ES-I3 (cell line): Measurements from ENCODE around the gene ATP11B.
"Not testable (repeated sequence)": the region's sequence is repeated elsewhere in the genome, so short reads cannot be mapped to it uniquely, and the experiment has no call there.

Experiments
- H3K36me3 ChIP-seq: 2 replicates; pipeline ENCODE4 v1.6.1; 2013; ENCODE audit warnings: mild to moderate bottlenecking, low read length, control low read depth, moderate library complexity; ENCODE audit not compliant: insufficient read depth
- H3K4me1 ChIP-seq: 2 replicates; pipeline ENCODE4 v1.6.1; 2013; ENCODE audit warnings: mild to moderate bottlenecking, control low read depth, low read length; ENCODE audit not compliant: insufficient read depth
- H3K9ac ChIP-seq: 2 replicates; pipeline ENCODE4 v1.6.1; 2013; ENCODE audit warnings: low read depth, mild to moderate bottlenecking, low read length, moderate library complexity
- H3K9me3 ChIP-seq: 2 replicates; pipeline ENCODE4 v1.6.1; 2013; ENCODE audit warnings: mild to moderate bottlenecking, low read length, moderate library complexity; ENCODE audit not compliant: control insufficient read depth, insufficient read depth

The ATP11B gene

DNA sequence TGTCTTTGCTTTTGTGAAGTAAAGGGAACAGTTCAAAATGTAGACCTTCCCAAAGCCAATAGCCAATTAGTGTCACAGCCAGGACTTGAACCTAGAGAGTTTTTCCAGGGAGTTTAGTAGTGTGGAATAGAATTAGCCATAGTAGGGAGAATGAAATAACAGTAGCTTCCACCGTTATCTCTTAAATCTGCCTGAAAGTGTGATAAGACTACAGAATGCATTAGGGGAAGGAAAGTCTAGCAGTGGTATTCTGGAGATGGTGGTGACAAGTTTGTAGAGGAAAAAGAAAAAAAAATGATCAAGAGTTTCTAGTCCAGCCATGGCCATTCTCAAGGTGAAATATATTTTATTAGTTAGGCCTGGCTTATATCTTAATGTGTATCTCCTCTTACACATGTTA, 13.8 kb downstream of the ATP11B start:
- no peak overlapping the region for H3K9ac ChIP-seq
- H3K4me1 ChIP-seq = peaks cover 11% of the 10 kb centered on the region; the same call in 1 of the 2 replicates
- no peaks in the 10 kb centered on the region for H3K9me3 ChIP-seq
- no peaks in the 10 kb centered on the region for H3K36me3 ChIP-seq

DNA sequence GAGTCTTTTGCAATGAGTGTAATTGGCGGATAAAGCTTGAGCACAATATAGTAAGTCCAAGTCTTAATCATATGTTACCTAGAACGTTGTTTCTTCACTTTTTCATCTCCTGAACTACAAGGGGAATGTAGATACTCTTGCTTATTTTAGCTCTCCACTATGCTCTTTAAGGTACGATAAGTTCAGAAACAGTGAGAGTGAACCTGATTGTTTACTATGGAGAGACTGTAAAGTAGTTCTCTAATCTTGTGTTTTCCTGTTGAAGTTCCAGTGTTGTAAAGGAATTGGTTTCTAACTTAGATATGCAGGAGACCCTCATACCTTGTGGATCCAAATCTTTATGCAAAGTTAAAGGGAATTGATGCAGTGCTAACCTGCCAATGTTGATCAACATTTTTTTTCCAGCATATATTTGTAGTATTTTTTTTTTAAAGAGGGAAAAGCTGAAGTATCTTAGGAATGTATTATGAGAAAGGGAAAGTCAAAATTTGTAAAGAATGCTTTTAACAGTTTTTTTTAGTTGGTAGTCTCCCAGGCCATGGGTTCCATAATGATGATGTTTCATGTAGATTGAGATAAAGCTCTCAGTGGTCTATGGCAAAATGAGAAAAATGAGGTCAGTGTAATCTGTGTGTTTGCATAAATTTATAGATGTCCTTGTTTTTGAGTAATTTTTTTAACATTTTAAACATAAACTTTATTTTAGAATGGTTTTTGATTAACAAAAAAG, 14.9 kb downstream of the ATP11B start:
- Histone ChIP-seq H3K36me3 (no peaks in the 10 kb centered on the region), H3K9ac (no peak overlapping the region), H3K9me3 (no peaks in the 10 kb centered on the region), H3K4me1 (peaks cover under 1% of the 10 kb centered on the region; the same call in 1 of the 2 replicates)

DNA sequence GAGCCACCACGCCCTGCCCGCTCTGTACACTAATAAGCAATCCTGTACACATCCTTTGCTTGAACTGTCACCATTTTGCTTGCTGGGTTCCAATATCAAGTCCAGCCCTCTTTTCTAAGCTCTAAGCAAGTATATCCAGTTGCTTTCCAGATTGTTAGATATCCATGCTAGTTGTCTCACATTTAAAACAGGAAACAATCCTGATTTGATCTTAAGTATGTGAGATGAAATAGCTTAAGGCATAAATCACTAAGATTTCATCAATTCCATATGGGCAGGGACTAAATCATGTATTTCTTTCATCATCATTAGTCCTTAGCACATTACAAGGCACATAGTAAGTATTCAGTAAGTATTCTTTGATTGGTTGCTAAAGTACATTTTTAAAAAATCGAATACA, 16.2 kb downstream of the ATP11B start:
- Histone ChIP-seq H3K9ac (no peak overlapping the region), H3K4me1 (no peaks in the 10 kb centered on the region), H3K36me3 (no peaks in the 10 kb centered on the region), H3K9me3 (no peaks in the 10 kb centered on the region)

DNA sequence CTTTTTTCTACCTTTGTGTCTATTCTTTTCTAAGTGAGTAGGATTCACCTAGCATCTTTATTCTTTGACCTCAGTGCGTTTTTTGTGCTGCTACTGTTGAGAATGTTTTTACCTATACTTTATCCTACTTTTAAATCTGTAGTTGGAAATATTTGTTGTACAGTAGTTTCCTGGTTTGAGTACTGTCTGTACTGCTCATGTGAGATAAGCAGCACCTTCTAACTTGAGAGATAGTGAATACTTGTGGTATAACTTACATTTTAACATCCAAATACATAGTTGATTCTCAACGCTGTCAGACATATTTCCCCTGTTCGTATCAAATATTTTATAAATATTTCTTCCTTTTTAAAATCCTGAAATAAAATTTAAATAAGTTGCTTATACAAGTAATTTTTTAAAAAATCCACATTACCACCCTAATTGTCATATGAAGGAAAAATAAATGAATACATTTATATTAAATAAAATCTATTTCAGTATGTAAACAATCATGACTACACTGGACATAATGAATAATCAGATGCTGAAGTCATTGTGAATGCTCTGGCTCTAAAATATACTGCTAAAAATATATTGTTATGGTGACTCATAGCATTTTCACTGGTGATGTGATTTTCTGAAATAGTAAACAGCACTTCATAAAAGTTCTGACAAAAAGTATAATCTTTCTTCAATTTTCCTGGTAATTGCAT, 17.4 kb downstream of the ATP11B start:
- Histone ChIP-seq H3K9me3 (no peaks in the 10 kb centered on the region), H3K9ac (no peak overlapping the region), H3K4me1 (no peaks in the 10 kb centered on the region; the same call in 1 of the 2 replicates), H3K36me3 (no peaks in the 10 kb centered on the region)

DNA sequence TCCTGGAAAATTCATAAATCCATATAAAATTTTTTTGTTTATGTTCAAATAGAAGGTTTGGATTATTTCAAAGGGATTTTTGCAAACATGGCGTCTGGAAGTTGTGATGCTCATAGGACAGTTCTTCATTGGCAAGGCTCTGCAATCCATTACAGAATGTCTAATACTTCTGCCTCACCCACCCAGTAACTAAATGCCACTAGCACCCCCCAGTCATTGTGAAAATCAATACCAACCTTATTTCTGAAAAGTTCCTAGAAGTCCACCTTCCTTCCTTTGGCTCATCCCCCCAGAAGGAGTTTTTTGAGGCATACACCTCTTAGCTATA, 17.9 kb downstream of the ATP11B start:
- Histone ChIP-seq H3K9me3 (no peaks in the 10 kb centered on the region), H3K4me1 (no peaks in the 10 kb centered on the region; the same call in 1 of the 2 replicates), H3K36me3 (no peaks in the 10 kb centered on the region), H3K9ac (no peak overlapping the region)

DNA sequence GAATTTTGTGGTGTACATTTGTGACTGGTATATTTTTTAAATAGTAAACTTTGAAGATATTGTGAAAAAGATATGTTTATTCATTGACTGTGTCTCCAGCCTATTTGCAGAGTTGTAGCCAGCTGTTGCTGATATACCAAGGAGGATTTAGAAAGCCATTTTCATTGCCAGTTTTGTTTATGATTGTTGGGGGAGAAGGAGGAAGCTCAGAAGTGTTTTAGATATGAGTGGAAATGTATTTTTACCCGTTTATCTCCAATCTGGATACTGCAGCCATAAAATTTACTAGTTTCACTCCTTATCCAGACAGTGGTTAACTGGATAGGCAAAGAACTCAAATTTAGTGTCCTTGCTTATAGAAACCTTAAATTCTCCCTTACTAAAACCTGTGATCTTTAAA, 18.8 kb downstream of the ATP11B start:
- no peaks in the 10 kb centered on the region for H3K9me3 ChIP-seq
- no peaks in the 10 kb centered on the region; the same call in 1 of the 2 replicates for H3K4me1 ChIP-seq
- H3K9ac ChIP-seq = no peak overlapping the region
- no peaks in the 10 kb centered on the region for H3K36me3 ChIP-seq

DNA sequence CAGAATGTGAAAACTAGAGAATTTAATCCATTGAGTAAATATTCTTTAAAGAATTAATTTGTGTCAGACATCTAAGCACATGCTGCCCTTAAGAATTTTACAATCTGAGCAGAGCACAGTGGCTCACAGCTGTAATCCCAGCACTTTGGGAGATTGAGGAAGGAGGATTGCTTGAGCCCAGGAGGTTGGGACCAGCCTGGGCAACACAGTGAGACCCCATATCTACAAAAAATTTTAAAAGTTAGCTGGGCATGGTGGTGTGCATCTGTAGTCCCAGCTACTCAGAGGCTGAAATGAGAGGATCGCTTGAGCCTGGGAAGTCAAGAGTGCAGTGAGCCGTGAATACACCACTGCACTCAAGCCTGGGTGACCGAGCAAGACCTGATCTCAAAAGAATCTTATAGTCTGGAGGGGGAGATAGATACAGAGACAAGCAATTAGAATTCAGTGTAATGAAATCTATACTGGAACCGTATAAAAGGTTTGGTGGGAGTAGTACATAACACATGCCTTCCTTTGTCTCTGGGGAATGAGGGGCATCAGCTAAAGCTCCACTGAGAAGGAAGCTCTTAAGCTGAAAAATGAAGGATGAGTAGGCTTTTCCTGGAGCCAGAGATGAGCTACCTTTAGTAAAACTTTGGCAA, 21.2 kb downstream of the ATP11B start:
- Histone ChIP-seq H3K9me3 (no peaks in the 10 kb centered on the region), H3K9ac (no peak overlapping the region), H3K4me1 (no peaks in the 10 kb centered on the region; the same call in 1 of the 2 replicates), H3K36me3 (no peaks in the 10 kb centered on the region)

DNA sequence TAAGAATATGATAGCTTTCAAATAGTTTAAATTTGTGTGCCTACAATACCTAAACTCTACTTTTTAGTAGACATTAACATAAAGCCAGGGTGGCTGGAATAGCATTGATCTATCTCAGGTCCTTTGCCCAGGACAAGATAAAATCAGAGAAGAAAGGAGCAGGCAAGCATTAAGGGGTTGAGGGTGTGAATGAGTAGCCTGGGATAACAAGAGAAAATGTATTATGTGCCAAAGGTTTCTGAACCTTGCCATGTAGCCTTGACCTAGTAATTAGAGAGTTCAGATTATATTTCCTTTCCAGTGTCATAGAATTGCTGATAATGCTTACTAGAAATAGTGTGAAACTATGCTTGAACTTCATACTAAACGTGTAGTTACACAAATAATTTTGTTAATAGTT, 22.9 kb downstream of the ATP11B start:
- H3K36me3 ChIP-seq = no peaks in the 10 kb centered on the region
- no peaks in the 10 kb centered on the region for H3K9me3 ChIP-seq
- H3K4me1 ChIP-seq = no peaks in the 10 kb centered on the region; the same call in 1 of the 2 replicates
- no peak overlapping the region for H3K9ac ChIP-seq

DNA sequence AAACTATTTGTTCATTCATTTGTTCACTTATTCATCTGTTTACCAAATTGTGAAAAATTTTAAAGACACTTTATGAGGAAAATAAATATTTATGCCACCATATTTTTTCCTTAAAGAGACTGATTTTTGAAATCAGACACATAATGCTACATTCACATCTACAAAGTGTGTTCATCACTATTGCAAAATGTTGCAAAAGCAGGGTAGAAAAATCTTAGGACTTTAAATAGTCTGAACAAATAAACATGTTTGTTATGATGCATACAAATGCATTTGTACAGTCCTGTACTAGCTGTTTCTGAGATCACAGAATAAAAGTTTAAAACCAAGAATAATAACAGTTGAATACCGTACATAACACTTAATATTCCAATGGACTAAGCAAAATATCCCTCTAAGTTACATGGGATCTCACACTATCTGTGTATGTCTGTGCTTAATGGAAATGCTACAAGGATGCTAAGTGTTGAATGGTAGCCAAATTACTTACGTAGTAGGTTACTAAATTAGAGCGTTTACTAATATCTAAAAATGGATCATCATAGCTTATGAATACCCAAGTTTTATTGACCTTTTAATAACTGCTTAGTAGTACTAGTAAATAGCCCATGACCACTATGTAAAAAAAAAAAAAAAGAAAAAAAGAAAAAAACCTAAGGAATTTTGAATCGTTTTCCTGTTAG, 25.1 kb downstream of the ATP11B start:
- peak overlapping the region; percentile 59 for H3K9ac ChIP-seq
- H3K4me1 ChIP-seq = no peaks in the 10 kb centered on the region; the same call in 1 of the 2 replicates
- H3K9me3 ChIP-seq = no peaks in the 10 kb centered on the region

DNA sequence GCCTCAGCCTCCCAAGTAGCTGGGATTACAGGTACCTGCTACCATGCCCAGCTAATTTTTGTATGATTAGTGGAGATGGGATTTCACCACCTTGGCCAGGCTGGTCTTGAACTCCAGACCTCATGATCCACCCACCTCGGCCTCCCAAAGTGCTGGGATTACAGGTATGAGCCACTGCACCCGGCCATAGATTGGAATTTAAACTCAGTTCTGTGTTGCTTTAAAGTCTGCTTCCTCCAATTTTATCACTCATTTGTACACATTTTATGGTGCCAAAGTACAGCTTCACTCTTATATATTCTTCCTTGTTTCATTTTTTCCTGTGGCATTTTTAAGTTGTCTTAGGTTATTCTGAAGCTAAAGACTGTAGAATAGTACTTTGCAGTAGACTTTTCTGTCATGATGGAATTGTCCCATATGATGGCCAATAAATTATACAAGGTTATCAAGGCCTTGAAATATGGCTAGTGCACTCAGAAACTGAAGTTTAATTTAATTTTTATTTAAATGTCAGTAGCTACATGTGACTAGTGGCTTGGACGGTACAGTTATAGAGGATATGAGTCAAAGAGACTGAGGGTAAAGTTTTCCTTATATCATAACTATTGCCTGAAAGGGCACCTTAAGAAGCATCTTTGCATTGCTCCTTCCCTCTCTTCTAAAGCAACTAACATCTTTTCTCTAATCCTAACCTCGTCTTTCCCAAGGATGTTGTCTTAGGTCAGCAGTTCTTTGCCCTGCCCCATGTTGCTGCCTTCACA, 28.1 kb downstream of the ATP11B start:
- Histone ChIP-seq H3K9ac (no peak overlapping the region), H3K36me3 (no peaks in the 10 kb centered on the region), H3K4me1 (no peaks in the 10 kb centered on the region), H3K9me3 (no peaks in the 10 kb centered on the region)

More for the DNA sequence above, 25.1 kb downstream of the ATP11B start:
- no peaks in the 10 kb centered on the region for H3K36me3 ChIP-seq

DNA sequence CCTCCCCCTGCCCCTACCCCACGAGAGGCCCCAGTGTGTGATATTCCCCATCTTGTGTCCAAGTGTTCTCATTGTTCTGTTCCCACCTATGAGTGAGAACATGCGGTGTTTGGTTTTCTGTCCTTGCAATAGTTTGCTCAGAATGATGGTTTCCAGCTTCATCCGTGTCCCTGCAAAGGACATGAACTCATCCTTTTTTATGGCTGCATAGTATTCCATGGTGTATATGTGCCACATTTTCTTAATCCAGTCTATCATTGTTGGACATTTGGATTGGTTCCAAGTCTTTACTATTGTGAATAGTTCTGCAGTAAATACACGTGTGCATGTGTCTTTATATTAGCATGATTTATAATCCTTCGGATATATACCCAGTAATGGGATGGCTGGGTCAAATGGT, 29.0 kb downstream of the ATP11B start:
- H3K9me3 ChIP-seq, H3K36me3 ChIP-seq, H3K9ac ChIP-seq, H3K4me1 ChIP-seq: not testable (repeated sequence)

DNA sequence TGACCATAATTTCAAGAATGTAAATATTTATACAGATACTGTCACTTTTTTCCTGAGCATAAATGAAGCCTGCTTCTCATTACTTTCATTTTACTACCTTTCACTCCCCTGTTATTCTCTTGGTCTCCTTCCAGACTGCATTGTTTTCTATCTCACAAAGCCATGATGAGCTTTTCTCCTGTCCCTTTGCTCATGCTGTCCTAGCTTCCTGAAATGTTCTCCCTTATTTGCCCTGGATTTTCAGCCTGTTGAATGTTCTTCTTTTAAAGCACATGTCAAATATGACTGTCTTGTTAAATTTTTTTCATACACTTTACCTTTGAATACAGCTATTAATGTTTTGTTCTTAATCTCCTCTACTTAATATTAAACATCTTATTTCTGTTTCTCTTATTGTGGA, 31.7 kb downstream of the ATP11B start:
- Histone ChIP-seq H3K9me3 (no peaks in the 10 kb centered on the region), H3K36me3 (no peaks in the 10 kb centered on the region), H3K4me1 (no peaks in the 10 kb centered on the region), H3K9ac (no peak overlapping the region)

DNA sequence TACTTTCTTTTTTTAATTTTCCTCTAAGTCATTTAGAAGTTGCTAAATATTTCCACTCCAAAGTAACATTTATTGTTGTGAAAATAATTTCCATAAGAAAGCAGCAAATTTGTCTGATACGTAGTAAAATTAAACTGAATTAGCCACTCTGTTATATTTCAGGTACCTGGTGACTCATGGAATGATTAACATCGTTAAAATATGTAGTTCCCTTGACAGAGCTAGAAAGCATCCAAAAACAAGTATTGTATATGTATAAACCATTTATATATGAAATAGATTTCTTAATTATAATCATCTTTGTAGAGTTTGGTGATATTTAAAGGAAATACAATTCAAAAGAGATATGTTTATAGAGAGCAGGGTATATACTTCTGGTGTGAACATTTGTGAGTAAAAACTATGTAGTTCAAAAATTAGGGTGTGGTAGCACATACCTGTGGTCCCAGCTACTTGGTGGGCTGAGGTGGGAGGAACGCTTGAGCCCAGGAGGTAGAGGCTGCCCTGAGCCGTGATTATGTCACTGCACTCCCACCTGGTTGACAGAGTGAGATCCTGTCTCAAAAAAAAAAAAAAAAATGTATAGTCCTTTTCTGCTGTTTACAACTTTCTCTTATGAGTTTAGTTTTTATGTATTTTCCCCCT, 36.6 kb downstream of the ATP11B start:
- H3K9ac ChIP-seq = no peak overlapping the region
- H3K9me3 ChIP-seq = no peaks in the 10 kb centered on the region
- H3K4me1 ChIP-seq = no peaks in the 10 kb centered on the region
- H3K36me3 ChIP-seq = no peaks in the 10 kb centered on the region
